DOHH2 (cell line): ENCODE results near the gene MICAL3.

ENCODE experiments used
- EZH2phosphoT487 ChIP-seq: fragments of 200-600 bp; sonication (generic); IDR thresholded peaks from 2 replicates; pipeline ENCODE4 v1.6.1; 2017; ENCODE audit warnings: borderline replicate concordance, mild to moderate bottlenecking, antibody characterized with exemption, low read length, moderate library complexity, mixed read lengths
- TF ChIP-seq, protein P1 (sequence below): fragments of 200-600 bp; sonication (generic); IDR thresholded peaks from one replicate; pipeline ENCODE4 v1.5.1; 2014; ENCODE audit warnings: antibody characterized with exemption, mild to moderate bottlenecking, low read depth, low read length; ENCODE audit not compliant: poor library complexity, severe bottlenecking

- TF ChIP-seq, protein P1, sequence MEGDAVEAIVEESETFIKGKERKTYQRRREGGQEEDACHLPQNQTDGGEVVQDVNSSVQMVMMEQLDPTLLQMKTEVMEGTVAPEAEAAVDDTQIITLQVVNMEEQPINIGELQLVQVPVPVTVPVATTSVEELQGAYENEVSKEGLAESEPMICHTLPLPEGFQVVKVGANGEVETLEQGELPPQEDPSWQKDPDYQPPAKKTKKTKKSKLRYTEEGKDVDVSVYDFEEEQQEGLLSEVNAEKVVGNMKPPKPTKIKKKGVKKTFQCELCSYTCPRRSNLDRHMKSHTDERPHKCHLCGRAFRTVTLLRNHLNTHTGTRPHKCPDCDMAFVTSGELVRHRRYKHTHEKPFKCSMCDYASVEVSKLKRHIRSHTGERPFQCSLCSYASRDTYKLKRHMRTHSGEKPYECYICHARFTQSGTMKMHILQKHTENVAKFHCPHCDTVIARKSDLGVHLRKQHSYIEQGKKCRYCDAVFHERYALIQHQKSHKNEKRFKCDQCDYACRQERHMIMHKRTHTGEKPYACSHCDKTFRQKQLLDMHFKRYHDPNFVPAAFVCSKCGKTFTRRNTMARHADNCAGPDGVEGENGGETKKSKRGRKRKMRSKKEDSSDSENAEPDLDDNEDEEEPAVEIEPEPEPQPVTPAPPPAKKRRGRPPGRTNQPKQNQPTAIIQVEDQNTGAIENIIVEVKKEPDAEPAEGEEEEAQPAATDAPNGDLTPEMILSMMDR, result no peak
- TF ChIP-seq EZH2phosphoT487, result no peak
Observed at GRCh38 chr22:18059991-18060390, 35.6 kb upstream of the MICAL3 start.
